K562 (cell line): ENCODE measurements around the gene DOLK. TPM values are rescaled to one million over a fixed set of nuclear protein-coding genes. Genes with fewer than 3 reads are reported as not detected.
A peak's percentile ranks its signal among the peaks of the same experiment; 100 is the strongest.
"Not testable (repeated sequence)": the region's sequence is repeated elsewhere in the genome, so short reads cannot be mapped to it uniquely, and the experiment has no call there.

ENCODE experiments used
- ATAC-seq: fragments of 200-7000 bp; cut with Tn5 transposase; 3 replicates; pipeline ENCODE4 v1.9.1; 2020; ENCODE audit warnings: moderate library complexity
- BruUV-seq: library from RNA; stranded (reverse); fragments of 400-500 nt; replicated peaks from 2 replicates; lab custom pipeline; 2021; lab: Mats Ljungman, UMichigan
- CTCF ChIA-PET: fragments of 300-600 bp; formaldehyde crosslinking; extraction: SDS; loops from one replicate; lab custom pipeline; 2021; ENCODE audit warnings: low intra/inter-chr PET ratio; lab: Yijun Ruan, JAX
- POLR2A ChIA-PET: fragments of 300-600, 350-650 bp; sonication (Branson Sonifier 250); formaldehyde crosslinking; extraction: SDS; loops from one replicate; lab custom pipeline; 2021; ENCODE audit warnings: antibody characterized with exemption, inconsistent platforms; lab: Yijun Ruan, JAX
- DNase-seq, 4 experiments: peaks; one replicate each; pipeline versions ENCODE4 v3.0.0 to v3.0.0-alpha.2; 2011 to 2018; ENCODE audit warnings: low spot score in 3 of 4, mixed read lengths in 3 of 4; ENCODE audit errors: extremely low read depth in 1 of 4
- FAIRE-seq: peaks from 2 replicates; lab custom pipeline; 2011; peaks lifted over from hg19 to GRCh38; lab: Jason Lieb, UNC
- H2AFZ ChIP-seq: 2 replicates; pipeline ENCODE4 v1.6.0; 2011; ENCODE audit warnings: low read depth, low read length, control low read depth, inconsistent platforms
- H3K27ac ChIP-seq: fragments of 200-600 bp; 3 replicates; pipeline ENCODE4 v1.8.0; 2011; ENCODE audit warnings: low read depth, mild to moderate bottlenecking, control low read depth, inconsistent platforms, low read length, moderate library complexity, mixed read lengths; ENCODE audit errors: extremely low read depth
- H3K27me3 ChIP-seq, 2 experiments: fragments of 300-600 bp in 1 of 2; 2 replicates in 1 of 2; 3 replicates in 1 of 2; pipeline versions ENCODE4 v1.6.0 to v1.8.0; 2011; ENCODE audit warnings: inconsistent platforms in 2 of 2, low read length in 2 of 2, mild to moderate bottlenecking in 1 of 2, mixed read lengths in 1 of 2, moderate library complexity in 1 of 2; ENCODE audit not compliant: control insufficient read depth in 2 of 2, insufficient read depth in 2 of 2
- H3K36me3 ChIP-seq: fragments of 300-600 bp; 3 replicates; pipeline ENCODE4 v1.8.0; 2011; ENCODE audit warnings: mild to moderate bottlenecking, low read length, inconsistent platforms; ENCODE audit not compliant: control insufficient read depth, insufficient read depth
- H3K4me1 ChIP-seq, 2 experiments: fragments of 200-600 bp in 1 of 2; replicated peaks in 1 of 2; 2 replicates in 1 of 2; 3 replicates in 1 of 2; pipeline versions ENCODE4 v1.5.1 to v1.8.0; 2011; ENCODE audit warnings: inconsistent platforms in 2 of 2, low read length in 2 of 2, mild to moderate bottlenecking in 1 of 2, mixed read lengths in 1 of 2, moderate library complexity in 1 of 2; ENCODE audit not compliant: control insufficient read depth in 2 of 2, insufficient read depth in 2 of 2
- H3K4me2 ChIP-seq: 2 replicates; pipeline ENCODE4 v1.6.1; 2011; ENCODE audit warnings: low read length, control low read depth, inconsistent platforms, mixed read lengths; ENCODE audit not compliant: insufficient read depth
- H3K4me3 ChIP-seq: fragments of 200-600 bp; sonication (generic), shearing (Covaris generic); 2 replicates; pipeline ENCODE4 v1.5.1; 2016; ENCODE audit warnings: control low read depth, inconsistent platforms
- H3K79me2 ChIP-seq: fragments of 200-600 bp; 3 replicates; pipeline ENCODE4 v1.8.0; 2011; ENCODE audit warnings: low read length, inconsistent platforms; ENCODE audit not compliant: control insufficient read depth, insufficient read depth
- H3K9ac ChIP-seq, 2 experiments: 2 replicates each; pipeline versions ENCODE4 v1.6.0 to v1.6.1; 2011; ENCODE audit warnings: low read depth in 2 of 2, low read length in 2 of 2, control low read depth in 1 of 2, inconsistent platforms in 1 of 2, mild to moderate bottlenecking in 1 of 2, mixed read lengths in 1 of 2; ENCODE audit not compliant: insufficient read depth in 1 of 2
- H3K9me1 ChIP-seq: one replicate; pipeline ENCODE4 v1.6.0; 2011; ENCODE audit warnings: inconsistent platforms, mild to moderate bottlenecking, low read length, moderate library complexity; ENCODE audit not compliant: control insufficient read depth, insufficient read depth
- H3K9me3 ChIP-seq: replicated peaks from 2 replicates; pipeline ENCODE4 v1.5.1; 2011; ENCODE audit warnings: low read depth, low read length, inconsistent platforms; ENCODE audit not compliant: control insufficient read depth, insufficient read depth
- H4K20me1 ChIP-seq: replicated peaks from 2 replicates; pipeline ENCODE4 v1.6.1; 2011; ENCODE audit warnings: low read length, inconsistent platforms, mixed read lengths; ENCODE audit not compliant: control insufficient read depth, insufficient read depth
- DACH1 ChIP-seq: fragments of 450-650 bp; IDR thresholded peaks from 2 replicates; pipeline ENCODE4 v1.6.1; 2018; ENCODE audit not compliant: partially characterized antibody
- FOXM1 ChIP-seq, 2 experiments: fragments of 450-650 bp in 1 of 2; sonication (generic) in 1 of 2; formaldehyde crosslinking in 1 of 2; IDR thresholded peaks; 2 replicates each; pipeline versions ENCODE4 v1.6.1 to v1.9.0; 2017 to 2022; ENCODE audit warnings: low read depth in 2 of 2, mild to moderate bottlenecking in 2 of 2, missing genetic modification reagents in 1 of 2, moderate library complexity in 1 of 2
- FOXO4 ChIP-seq: fragments of 450-650 bp; formaldehyde crosslinking; IDR thresholded peaks from 2 replicates; pipeline ENCODE4 v1.4.0; 2020; ENCODE audit warnings: mild to moderate bottlenecking, moderate library complexity
- HNRNPK ChIP-seq: fragments of 200-400 bp; formaldehyde crosslinking; IDR thresholded peaks from one replicate; pipeline ENCODE4 v1.6.1; 2018; ENCODE audit warnings: mild to moderate bottlenecking, low read depth, low read length; ENCODE audit not compliant: poor library complexity, severe bottlenecking
- MTA3 ChIP-seq: fragments of 450-650 bp; formaldehyde crosslinking; IDR thresholded peaks from 2 replicates; pipeline ENCODE4 v1.6.1; 2017; ENCODE audit warnings: mild to moderate bottlenecking, borderline replicate concordance
- NR1H2 ChIP-seq: sonication (generic); formaldehyde crosslinking; IDR thresholded peaks from 2 replicates; pipeline ENCODE4 v1.4.0; 2020; ENCODE audit warnings: mild to moderate bottlenecking, missing genetic modification reagents
- PHF21A ChIP-seq: fragments of 450-650 bp; IDR thresholded peaks from 2 replicates; pipeline ENCODE4 v1.6.1; 2017; ENCODE audit warnings: low read depth, borderline replicate concordance
- PHF8 ChIP-seq: fragments of 200-600 bp; sonication (generic); IDR thresholded peaks from 2 replicates; pipeline ENCODE4 v1.6.1; 2012; ENCODE audit warnings: mixed run types, mild to moderate bottlenecking, inconsistent platforms, low read length, moderate library complexity, borderline replicate concordance
- YBX1 ChIP-seq: fragments of 450-650 bp; IDR thresholded peaks from 2 replicates; pipeline ENCODE4 v1.7.1; 2016; ENCODE audit warnings: mild to moderate bottlenecking
- ZBTB17 ChIP-seq: fragments of 450-650 bp; formaldehyde crosslinking; IDR thresholded peaks from 2 replicates; pipeline ENCODE4 v1.4.0; 2020; ENCODE audit warnings: mild to moderate bottlenecking
- ZNF274 ChIP-seq: IDR thresholded peaks from 2 replicates; pipeline ENCODE4 v1.6.1; 2011; ENCODE audit warnings: low read depth, mild to moderate bottlenecking, low read length, moderate library complexity, borderline replicate concordance
- WGBS: fragments of 100-300 bp; shearing (Covaris generic); methylation state at CpG from one replicate; pipeline ENCODE4 v1.1.6; 2016; ENCODE audit warnings: low coverage, mixed read lengths; ENCODE audit not compliant: insufficient coverage; ENCODE audit errors: missing lambda C conversion rate; 5-methylcytosine and 5-hydroxymethylcytosine counted together
- in situ Hi-C: fragments of 300-500 bp; cut with MboI; formaldehyde crosslinking; loops from 4 replicates; pipeline ENCODE4 v1.15.0; 2018; ENCODE audit warnings: inconsistent platforms, mixed read lengths
- intact Hi-C: fragments of 100-400 bp; cut with micrococcal nuclease; formaldehyde crosslinking; loops from 2 replicates; pipeline ENCODE4 v1.14.2; 2022
- polyA plus RNA-seq, 8 experiments: library from polyadenylated mRNA; depleted of rRNA in 4 of 8; stranded (reverse) in 5 of 8; unstranded in 3 of 8; fragments of >200 nt; fragmentation: Nextera tagmentation in 2 of 8; fragmentation: Illumina TruSeq in 1 of 8; extraction: Ambion mirVana in 2 of 8; extraction: Trizol in 1 of 8; gene quantifications; 2 replicates each; pipeline versions ENCODE4 v1.2.1 to v1.2.3, GENCODE V29; 2011 to 2014; ENCODE audit warnings: inconsistent platforms in 1 of 8, missing spikeins in 1 of 8
- total RNA-seq, 7 experiments: library from RNA; depleted of rRNA in 6 of 7; stranded (reverse); fragments of >200 nt in 6 of 7; fragmentation: Illumina TruSeq in 2 of 7; extraction: Trizol in 2 of 7; gene quantifications; 2 replicates each; pipeline versions ENCODE4 v1.2.1 to v1.2.3, GENCODE V29; 2011 to 2021; ENCODE audit warnings: low replicate concordance in 1 of 7
- TF ChIP-seq, protein P1 (sequence below): fragments of 450-650 bp; formaldehyde crosslinking; IDR thresholded peaks from 2 replicates; pipeline ENCODE4 v1.4.0; 2020; ENCODE audit warnings: mild to moderate bottlenecking, moderate library complexity
- TF ChIP-seq, protein P2 (sequence below): fragments of 250-450 bp; sonication (Bioruptor Pico); IDR thresholded peaks from 2 replicates; pipeline ENCODE4 v1.6.1; 2021; ENCODE audit warnings: mild to moderate bottlenecking

Gene DOLK
- total and polyA plus RNA-seq, 9 of the 15 experiments (the other 6 are each of a cell fraction or from before 2014, with no cell fraction given) = 2.6 to 14.2 (median 11.7) TPM

DNA sequence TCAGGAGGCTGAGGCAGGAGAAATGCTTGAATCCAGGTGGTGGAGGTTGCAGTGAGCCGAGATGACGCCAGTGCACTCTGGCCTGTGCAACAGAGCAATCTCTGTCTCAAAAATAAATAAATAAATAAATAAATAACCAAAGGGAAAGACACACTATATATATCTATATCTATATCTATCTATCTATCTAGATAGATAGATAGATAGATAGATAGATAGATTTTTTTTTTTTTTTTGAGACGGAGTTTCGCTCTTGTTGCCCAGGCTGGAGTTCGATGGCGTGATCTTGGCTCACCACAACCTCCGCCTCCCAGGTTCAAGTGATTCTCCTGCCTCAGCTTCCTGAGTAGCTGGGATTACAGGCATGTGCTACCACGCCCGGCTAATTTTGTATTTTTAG lies 14.0 kb upstream of the DOLK start:
- DNase-seq, H4K20me1 ChIP-seq, BruUV-seq, H2AFZ ChIP-seq, H3K27ac ChIP-seq, H3K4me2 ChIP-seq, H3K9ac ChIP-seq, H3K27me3 ChIP-seq, H3K4me1 ChIP-seq, H3K4me3 ChIP-seq, in situ Hi-C loops, intact Hi-C loops, H3K79me2 ChIP-seq, H3K9me1 ChIP-seq, CTCF ChIA-PET, ATAC-seq, FAIRE-seq, H3K9me3 ChIP-seq: not testable (repeated sequence)
- peaks cover 86% of the 10 kb centered on the region for H3K36me3 ChIP-seq
- POLR2A ChIA-PET = interaction anchor here (0.8 kb wide), 1 partner anchor 249 kb away, joined by 3 read pairs; no protein-coding TSS in a partner anchor
- WGBS = 94% methylated on average over 9 of the region's 9 CpGs
- TF ChIP-seq DACH1 = peak; percentile 94

DNA sequence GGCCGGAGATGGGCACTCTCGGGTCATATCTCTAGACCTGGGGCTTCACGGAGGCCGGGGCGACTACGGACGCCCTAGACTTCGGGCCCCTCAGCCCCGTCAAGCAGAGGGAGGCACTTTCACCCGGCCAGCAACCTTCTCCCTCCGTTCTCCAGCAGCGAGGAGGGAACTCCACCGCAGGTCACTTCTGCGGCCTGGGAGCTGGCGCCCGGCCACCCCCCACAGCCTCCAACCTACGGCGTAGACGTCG lies 201 bp downstream of the DOLK start:
- ATAC-seq (peak; percentile 32), DNase-seq (no peak), FAIRE-seq (no peak)
- peaks cover 46% of the 10 kb centered on the region for H3K36me3 ChIP-seq
- intact Hi-C loops (no loop called here), in situ Hi-C loops (no loop called here)
- H3K9me1 ChIP-seq = no peaks in the 10 kb centered on the region
- peaks cover 55% of the 10 kb centered on the region for H3K79me2 ChIP-seq
- CTCF ChIA-PET = no interaction called here
- POLR2A ChIA-PET = interaction anchor here (0.6 kb wide), 1 partner anchor 11 kb away, joined by 4 read pairs; no protein-coding TSS in a partner anchor
- H3K9me3 ChIP-seq = no peaks in the 10 kb centered on the region
- H3K27me3 ChIP-seq = no peaks in the 10 kb centered on the region
- peak overlapping the region; percentile 89 for H2AFZ ChIP-seq
- no peaks in the 10 kb centered on the region for H4K20me1 ChIP-seq
- peak overlapping the region; percentile 90 for H3K27ac ChIP-seq
- peak overlapping the region; percentile 97 for H3K4me2 ChIP-seq
- no TSS peak for BruUV-seq
- peak overlapping the region; percentile 78 for H3K4me3 ChIP-seq
- H3K9ac ChIP-seq = peak overlapping the region; percentile 92 to 94
- peaks cover 24 to 41% of the 10 kb centered on the region in 2 experiments for H3K4me1 ChIP-seq
- under 1% methylated on average over 16 of the region's 20 CpGs for WGBS
- TF ChIP-seq FOXO4 (no peak), ZNF274 (no peak), MTA3 (no peak), YBX1 (no peak), FOXM1 (IDR thresholded peaks at IDR 0.05; ENCODE audit: low read depth) (no peak), FOXM1 (CRISPR knock-in tag; IDR thresholded peaks at IDR 0.05; ENCODE audit: low read depth) (no peak), PHF8 (peak; percentile 95), HNRNPK (no peak), NR1H2 (CRISPR knock-in tag) (no peak), ZBTB17 (CRISPR knock-in tag) (no peak), PHF21A (no peak)
- TF ChIP-seq, protein P1, sequence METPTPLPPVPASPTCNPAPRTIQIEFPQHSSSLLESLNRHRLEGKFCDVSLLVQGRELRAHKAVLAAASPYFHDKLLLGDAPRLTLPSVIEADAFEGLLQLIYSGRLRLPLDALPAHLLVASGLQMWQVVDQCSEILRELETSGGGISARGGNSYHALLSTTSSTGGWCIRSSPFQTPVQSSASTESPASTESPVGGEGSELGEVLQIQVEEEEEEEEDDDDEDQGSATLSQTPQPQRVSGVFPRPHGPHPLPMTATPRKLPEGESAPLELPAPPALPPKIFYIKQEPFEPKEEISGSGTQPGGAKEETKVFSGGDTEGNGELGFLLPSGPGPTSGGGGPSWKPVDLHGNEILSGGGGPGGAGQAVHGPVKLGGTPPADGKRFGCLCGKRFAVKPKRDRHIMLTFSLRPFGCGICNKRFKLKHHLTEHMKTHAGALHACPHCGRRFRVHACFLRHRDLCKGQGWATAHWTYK (CRISPR knock-in tag) = no peak
- TF ChIP-seq, protein P2, sequence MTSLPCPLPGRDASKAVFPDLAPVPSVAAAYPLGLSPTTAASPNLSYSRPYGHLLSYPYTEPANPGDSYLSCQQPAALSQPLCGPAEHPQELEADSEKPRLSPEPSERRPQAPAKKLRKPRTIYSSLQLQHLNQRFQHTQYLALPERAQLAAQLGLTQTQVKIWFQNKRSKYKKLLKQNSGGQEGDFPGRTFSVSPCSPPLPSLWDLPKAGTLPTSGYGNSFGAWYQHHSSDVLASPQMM (CRISPR knock-in tag) = no peak
